SIG-M5 (cell line): ENCODE measurements around the gene OSBPL1A.

ENCODE experiments used
- DNase-seq: peaks from one replicate; lab custom pipeline; 2025; lab: John Stamatoyannopoulos, UW

Gene OSBPL1A

DNA sequence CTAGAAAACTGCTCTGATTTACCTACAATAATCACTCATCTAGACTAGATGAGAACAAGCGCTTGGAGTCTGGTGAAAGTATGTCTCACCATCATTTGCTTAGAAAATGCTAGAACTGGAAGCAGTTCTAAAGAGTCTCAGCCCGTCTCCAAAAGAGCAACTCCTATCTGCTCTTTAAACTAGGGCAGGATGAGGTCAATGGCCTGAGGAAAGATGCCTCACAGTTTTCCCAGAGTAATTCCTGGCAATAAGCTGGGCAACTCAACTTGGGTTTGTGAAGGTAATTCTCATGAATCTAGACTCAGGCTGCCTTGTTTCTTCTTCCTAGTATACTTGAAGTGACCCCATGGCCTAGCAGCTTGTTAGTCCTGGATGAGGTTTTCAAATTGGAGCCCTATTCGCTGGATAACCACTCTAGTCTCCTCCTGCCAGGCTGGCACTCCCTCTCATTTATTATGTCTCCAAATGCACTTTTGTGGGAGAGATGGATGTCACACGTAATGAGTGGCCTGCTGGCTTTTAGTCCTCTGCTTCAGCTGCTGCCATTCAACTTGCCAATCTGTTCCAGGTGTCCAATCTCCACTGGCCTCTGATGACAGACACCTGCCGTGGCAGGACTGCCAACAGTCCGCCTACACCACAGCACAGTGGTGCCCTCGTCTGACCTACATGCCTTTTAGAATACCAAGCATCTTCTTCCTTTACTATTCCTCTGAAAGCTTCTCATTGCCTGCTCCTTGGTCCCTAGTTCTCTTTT is 177.9 kb downstream of the OSBPL1A start:
- no peak for DNase-seq

DNA sequence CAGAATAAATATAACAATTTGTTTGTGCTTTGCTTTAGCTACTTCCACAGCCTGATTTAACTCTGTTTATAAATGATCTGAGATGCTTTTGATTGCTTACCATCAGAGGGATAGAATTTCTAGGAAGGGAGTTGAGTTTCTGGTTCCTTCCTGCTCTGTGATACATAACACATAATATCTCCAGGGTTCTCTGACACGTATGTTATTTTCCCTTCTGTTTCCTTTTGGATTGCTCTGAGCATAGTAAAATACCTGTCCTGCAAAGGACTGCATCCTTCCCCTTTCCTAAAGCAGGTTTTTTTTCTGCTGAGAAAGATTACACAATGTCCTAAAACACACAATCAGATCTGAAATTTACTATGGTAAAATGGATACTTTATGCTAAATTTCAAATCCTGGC is 182.7 kb downstream of the OSBPL1A start:
- DNase-seq: no peak

DNA sequence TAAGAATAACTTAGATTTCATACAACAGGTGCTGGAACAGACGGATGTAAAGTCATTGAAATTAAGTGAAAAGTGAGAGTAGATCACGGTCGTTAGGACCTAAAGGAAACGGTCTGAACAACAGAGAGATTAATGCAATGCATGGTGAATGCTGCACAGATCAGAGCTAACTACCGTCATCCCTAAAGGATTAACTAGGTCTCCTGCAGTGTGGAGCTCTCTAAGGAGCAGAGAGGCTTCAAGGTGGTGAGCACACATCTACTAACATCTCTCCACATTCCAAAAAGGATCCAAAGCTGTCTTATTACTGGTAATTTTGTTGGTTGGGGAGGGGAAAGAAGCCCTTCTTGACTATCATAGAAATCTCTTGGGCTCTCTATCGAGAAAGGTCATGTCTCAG is 183.5 kb downstream of the OSBPL1A start:
- no peak for DNase-seq

DNA sequence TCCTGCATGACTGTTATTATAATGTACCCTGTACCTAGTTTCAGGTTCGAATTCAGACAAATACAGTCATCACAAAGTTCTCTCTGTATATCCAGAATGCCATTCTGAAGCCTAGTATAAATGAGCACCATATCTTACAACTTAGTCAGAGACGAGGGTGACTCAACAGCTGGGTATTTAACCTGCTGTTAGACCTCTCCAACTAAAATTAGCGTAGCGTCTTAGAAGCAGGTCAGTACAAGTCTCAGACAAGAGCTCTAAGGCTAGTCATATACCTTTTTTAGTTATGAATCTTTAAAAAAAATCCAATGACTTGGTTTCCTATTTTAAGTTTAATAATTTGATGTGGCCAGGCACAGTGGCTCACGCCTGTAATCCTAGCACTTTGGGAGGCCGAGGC is 184.7 kb downstream of the OSBPL1A start:
- no peak for DNase-seq

DNA sequence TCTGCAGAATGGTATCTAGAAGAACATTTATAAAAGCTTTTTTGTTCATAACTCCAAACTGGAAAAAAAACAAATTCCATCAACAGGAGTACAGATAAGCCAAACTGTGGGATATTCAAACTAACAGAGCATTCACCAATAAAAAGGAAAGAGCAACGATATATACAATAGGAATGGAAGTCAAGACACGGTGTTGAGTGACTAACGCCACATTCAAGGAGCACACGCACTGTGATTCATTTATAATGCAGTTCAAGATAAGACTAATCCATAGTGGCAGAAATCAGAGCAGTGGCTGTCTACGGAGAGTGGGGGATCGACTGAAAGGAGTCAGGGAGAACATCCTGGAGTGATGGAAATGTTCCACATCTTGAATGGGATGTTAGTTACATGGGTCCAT is 188.1 kb downstream of the OSBPL1A start:
- DNase-seq: no peak

DNA sequence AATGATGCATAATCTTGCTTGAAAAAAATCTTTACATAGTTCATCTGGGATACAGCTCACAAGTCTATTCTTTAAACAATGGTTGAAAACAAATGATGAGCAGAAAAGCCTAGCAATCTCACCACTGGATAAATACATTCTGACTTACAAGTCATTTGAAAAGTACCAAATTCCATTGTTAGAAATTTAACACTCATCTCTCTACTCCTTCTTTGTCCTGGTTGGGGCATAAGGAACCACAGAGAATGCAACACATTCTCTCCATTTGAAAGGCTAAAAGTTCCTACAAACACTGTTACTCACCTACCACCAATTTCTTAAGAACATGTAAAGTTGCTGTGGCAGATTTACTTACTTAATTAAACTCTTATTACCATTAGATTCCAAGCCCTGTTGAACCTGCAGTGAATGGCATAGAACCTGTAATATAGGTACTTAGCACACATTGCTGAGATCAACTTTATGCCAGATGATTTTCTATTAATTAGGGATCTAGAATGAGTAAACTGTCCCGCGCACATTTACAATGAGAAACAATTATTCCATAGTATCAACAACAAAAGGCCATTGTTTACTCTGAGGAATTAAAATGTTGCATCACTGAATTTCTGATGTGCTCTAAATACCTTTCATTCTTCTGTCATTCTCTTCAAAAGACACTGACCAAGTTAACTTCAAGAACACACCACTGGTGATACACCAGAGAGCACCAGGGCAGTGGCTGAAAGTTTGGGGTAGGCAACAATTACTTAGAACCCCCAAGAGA is 189.2 kb downstream of the OSBPL1A start:
- DNase-seq: no peak

DNA sequence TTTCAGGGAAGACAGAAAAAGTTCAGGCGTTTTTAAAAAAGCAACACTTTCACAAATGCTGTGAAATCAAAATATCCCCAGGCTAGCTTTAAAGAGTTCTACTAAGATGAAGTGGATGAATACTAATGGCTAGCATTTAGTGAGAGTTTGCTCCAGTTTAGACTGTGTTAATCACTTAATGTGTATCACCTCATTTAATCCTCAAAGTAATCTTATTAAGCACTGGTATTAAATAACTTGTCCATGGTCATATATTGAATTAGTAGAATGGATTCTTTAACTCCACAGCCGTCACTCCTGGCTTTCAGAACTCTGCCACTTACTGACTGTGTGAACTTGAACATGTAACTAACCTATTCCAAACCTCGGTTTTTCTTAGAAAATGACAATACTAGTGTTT is 192.7 kb downstream of the OSBPL1A start:
- DNase-seq: no peak

DNA sequence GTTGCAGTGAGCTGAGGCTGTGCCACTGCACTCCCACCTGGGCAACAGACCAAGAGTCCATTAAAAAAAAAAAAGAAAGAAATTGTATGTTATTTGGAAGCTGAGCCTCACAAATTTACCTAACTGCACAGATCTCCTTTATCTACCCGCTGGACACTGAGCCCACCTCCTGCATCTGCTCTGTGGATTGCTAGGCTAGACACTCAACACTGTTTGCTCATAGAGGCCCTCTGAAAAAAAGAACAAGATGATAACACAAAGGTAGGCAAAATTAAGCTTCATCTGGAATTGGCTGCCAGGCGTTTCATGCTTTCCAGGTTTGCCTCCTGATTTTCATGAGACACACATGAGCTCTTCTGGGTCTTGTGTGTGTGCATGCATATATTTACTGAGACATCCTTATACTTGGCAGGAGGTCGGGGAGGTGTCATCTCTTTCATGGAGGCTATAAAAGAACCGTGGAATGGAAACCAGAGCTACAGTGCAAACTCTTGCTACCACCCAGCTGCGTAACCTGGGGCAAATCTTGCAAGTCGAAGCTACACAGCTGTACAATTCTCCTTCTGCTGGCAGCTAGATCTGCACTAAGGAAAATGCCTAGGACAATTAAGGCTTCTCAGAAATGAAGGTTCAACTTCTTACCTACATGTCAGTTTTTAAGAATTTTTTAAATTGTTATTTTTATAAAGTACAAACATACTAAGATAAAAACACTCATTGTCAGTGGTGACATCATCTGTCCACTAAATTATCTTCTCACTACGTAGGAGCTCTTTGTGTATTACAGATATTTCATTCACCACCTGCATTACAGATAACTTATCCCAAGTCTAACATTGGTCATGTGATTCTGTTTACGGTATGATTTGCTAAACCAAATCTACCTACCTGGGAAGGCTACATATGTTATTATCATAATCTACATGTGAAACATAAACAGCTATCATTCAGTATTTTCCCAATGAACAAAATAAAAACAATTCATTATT is 195.6 kb downstream of the OSBPL1A start:
- DNase-seq: no peak

DNA sequence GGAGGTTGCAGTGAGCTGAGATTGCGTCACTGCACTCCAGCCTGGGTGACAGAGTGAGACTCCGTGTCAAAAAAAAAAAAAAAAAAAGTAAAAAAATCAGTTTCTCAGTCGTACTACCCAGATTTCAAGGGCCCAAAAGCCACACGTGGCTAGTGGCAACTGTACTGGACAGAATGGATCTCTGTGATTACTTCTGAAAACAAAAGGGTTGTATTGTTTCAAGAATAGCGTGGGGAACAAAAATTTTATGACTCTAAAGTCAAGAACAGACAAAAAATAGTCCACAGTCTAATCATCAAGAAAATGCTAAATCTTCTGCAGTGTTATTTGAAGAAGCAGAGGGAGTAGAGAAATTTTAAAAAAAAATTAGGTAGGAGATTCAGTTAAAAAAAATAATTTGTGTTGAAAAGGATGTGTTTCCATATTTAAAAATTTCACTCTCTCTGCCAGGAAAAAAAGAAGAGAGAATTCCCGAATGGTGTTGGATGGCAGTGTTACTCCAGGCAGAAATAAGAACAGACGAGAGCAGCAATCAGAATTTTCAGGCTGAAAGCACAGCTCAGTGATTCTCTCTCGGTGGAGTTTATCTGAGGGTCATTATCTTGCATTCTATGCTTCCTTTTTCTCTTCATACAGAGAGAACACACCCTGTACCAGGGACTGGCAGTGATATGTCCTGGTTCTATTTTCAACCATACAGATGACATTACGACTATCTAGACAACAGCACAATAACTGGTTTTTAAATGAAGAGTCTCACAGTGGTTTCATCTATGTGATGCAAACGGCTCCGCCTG is 196.9 kb downstream of the OSBPL1A start:
- no peak for DNase-seq

DNA sequence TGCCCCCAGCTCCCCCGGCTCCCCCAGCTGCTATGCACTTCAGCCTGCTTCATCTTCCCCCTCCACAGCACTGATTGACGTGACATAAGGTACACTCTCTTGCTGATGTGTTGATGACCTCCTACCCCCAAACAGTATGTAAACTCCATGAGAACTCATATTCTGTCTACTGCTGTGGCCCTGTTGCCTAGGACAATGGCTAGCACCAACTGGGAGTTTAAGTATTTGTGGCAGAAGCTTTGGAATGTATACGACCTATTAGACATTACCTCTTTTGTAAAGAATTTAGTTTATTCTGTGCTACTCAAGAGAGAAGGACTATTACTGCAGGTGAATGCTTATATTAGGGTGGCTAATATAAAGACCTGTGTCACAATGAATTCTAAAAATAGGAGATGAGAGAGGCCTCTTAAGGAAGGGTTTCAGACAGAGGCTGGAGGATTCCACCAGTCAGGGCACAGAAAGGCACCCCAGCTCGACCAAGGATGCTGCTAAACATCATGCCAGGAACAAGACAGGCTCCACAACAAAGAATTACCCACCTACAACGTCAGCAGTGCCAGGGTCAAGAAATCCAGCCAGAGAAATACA is 198.2 kb downstream of the OSBPL1A start:
- no peak for DNase-seq

DNA sequence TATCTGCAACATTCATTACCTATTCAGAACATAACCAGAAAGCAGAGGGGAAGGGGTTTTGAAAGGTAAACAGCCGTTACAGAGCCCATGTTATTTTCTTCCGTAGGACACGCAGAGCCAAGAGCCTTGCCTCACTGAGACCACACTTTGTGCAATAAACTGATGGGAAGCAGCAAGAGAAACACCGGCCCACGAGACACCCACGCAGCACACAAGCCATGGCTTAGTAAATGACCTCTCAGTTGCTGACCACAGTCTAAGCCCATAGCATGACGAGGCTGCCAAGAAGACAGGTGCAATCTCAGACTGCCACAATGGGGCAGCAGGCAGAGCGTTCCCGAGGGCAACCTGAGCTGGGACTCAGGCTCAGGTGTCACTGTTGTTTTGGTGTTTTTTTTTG is 199.2 kb downstream of the OSBPL1A start:
- DNase-seq: no peak

DNA sequence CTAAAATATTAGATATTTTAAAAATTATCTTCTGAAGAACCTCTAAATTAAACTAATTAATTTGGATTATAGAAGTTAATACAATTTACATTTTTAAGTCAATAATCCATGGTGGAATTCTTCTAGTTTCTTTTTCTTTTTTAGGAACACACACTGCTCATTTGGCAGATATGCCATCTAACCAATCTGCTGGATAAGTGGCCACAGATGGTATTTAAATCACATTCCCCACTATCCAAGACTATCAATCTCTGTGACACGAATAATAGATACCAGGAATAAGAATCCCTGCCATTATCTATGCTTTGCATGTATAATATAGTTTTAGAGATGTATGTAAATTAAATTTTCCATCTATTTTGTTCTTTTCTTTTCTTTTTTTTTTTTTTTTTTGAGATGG is 200.2 kb downstream of the OSBPL1A start:
- DNase-seq: no peak

DNA sequence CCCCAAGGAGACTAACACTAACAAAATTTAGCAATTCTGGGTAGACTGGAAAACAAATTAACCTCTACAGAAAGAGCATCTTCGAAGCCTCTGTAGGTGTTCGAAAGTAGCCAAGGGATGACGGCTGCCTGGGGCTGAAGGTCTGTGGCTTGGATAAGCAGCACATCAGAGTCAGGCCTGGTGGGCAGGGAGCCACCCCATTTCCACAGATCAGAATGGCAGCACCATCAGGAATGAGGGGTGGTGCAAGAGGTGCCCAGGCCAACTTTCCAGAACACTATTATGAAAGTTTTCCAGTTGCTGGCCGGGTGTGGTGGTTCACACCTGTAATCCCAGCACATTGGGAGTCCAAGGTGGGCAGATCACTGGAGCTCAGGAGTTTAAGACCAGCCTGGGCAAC is 200.9 kb downstream of the OSBPL1A start:
- no peak for DNase-seq

DNA sequence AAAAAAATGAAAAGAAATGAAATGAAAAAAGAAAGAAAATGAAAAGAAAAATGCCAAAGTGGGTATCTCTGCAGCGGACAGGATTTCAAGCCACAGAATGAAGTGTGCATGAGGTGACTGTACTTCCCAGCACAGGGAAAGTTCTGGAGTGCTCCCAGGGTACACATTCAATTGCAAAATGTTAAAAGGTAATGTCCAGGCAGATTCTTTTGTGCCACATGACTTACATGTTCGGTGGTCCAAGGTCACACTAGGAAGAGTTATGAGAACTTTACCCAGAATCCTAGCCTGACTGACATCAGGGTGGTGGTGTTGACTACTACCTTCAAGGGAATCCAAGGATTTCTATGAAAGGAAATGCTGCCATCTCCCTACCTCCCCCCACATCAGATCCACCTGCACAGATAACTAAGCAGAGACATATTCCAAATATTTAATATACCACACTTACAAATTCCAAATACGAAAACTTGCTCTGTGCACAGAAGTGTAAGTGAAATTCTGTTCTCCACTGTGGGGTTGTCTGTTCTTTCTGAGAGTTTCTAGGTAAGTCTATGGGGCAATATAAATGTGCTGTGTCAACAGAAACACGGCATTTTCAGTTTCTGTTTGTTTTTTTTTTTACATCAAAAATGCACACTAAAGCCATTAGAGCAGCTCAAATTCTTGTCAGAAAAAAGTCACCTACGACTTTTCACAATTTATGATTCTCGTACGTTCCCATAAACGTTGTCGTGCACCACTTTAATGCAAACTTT is 202.1 kb downstream of the OSBPL1A start:
- no peak for DNase-seq

DNA sequence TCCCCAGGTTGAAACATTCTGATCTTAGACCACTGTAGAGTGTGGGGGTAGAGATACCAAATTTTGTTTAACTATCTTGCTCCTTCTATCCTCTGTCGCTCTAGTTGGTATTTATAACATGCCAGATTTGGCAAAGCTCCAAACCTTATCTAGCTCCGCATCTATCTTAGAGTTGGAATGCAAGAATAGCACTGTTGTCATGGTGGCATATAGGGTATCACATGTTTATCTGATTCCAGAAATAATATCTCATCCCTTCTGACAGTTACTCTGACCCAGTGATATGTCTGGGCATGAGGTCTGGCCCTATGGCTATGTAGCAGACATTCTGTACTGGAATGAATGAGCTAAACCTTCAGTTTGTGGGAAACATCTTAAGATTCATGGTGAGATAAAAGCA is 207.0 kb downstream of the OSBPL1A start:
- no peak for DNase-seq

DNA sequence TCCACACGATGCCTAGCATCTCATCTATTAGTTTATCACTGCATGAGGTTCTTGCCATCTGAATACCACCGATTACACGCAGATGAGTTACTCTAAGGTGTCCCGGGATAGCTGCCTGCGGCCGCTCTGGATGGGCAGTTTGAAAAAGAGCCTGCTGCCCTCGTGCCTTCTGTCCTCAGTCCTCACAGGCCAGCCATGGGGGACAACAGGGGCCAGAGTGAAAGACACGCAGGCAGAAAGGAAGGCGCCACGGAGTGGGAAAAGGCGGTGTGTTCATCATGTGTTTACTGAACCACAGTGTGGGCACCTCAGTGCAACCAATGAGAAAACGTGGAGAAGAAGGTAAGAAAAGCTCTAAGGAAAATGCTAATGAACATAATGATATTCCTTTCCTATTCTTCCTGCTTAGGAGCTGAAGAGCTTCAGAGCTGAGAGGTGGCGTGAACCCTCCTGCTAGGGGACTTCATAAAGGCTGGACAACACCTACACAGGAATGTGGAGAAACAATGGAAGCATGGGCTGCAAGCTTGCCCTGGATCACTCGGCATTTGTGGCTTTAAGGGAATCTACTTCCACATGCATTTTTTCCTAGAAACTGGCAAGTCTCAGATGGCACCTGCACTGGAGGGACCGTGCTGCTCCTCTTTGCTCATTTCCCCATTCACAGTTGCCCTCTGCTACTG is 207.8 kb downstream of the OSBPL1A start:
- no peak for DNase-seq

DNA sequence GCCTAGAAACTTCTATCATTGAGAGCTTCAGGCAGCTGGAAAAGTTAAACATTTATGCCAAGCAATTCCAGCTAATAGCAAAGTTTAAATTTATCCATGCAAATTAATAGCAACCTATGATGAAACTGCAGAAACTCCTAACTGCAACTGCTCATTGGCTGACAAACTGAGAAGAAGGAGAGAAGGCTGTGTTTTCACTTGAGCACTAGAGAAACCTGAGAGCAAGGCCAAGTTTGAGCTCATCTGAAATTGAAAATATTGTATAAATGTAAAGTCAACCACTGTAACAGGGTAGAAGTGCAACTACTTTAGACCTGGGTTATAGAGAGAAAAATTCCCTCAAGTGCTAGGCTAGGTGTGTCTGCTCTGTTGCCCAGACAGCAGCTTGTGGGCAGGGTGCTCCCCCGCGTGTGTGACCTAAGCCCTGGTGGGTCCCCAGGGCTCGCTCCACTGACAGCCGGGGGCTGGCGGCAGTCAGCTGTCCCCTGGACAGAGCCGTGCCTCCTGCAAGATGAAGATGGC is 208.6 kb downstream of the OSBPL1A start:
- DNase-seq: no peak

DNA sequence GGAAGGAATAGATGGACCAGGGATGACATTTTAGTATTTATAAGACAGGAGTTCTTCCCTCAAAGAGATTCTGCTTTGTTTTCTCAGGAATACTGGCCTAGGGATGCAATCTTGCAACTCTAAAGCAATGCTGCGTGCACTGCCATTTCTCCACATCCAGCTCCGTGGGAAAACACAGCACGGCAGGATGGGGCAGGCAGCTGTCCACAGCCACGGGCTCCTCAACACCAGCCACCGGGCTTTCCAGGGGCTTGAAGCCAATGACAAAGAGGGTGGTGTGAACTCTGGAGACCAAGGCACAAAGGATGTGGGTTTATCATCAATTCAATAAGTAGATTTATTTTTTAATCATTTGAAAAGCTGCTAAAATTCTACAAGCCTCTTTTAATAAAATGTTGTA is 209.5 kb downstream of the OSBPL1A start:
- no peak for DNase-seq

DNA sequence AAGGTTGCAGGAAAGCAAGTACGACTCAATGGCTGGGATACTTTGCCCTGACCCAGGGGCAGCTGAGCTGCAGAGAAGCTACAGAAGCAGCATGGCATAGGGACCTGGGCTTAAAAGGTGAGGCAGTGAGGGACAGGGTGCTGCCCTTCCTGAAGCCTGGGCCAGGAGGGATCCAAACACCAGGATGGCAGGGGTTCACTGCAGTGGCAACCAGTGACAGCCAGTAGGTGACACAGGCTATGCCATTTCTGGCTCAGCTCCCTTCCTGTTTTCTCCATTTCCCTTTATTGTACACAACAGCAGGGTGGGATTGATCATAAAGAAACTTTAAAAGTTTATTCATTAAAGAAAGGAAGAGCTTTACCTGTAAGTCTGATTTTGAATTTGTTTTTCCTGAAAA is 209.9 kb downstream of the OSBPL1A start:
- DNase-seq: no peak

DNA sequence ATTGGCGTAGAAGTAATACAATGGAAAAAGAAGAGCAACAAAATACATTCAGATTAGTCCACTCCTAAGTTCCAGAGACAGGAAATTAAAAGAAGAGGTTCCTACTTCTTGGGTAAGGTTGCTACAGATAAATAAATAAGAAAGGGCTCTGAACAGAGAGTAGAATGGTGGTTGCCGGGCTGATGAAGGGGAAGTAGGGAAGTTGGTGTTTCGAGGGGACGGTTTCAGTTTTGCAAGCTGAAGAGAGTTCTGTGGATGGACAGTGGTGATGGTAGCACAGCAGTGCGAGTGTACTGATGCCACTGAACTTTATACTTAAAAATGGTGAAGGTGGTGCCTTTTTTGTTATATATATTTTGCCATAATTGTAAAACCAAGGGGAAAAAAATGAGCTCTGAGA is 210.6 kb downstream of the OSBPL1A start:
- DNase-seq: no peak
